Peyer's patch (tissue), 4 donors: ENCODE results near the gene RPS17.

Experiments used
- POLR2A ChIP-seq, 2 donors: fragments of 450-650 bp; IDR thresholded peaks; one replicate each; pipeline ENCODE4 v1.5.1; 2017; ENCODE audit warnings: antibody characterized with exemption in 2 of 2, mild to moderate bottlenecking in 2 of 2, moderate library complexity in 2 of 2
- TF ChIP-seq, protein P1 (sequence below), 6 experiments: fragments of 450-650 bp in 4 of 6; fragments of 200-600 bp in 2 of 6; sonication (generic) in 1 of 6; IDR thresholded peaks; one replicate each; pipeline ENCODE4 v1.5.1; 2017 to 2019; ENCODE audit warnings: antibody characterized with exemption in 6 of 6, mild to moderate bottlenecking in 3 of 6, moderate library complexity in 1 of 6

DNA sequence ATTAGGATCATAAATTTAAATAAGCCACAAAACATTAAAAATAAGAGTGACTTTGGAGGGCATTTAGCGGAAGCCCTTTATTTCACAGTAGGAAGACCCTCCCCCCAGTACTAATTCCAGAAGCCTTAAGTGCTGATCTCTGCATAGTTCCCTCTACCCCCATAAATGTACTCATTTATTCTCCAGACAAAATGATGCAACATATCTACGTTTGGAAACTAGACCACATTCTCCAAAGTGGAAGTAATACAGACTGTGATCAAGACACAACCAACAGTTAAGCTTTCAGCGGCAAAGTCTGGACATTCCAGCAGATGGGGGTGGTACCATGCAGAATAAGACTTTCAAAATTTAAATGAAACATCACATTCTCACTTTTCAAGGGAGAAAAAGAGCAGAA is 44.8 kb upstream of the RPS17 start:
- TF ChIP-seq, protein P1, sequence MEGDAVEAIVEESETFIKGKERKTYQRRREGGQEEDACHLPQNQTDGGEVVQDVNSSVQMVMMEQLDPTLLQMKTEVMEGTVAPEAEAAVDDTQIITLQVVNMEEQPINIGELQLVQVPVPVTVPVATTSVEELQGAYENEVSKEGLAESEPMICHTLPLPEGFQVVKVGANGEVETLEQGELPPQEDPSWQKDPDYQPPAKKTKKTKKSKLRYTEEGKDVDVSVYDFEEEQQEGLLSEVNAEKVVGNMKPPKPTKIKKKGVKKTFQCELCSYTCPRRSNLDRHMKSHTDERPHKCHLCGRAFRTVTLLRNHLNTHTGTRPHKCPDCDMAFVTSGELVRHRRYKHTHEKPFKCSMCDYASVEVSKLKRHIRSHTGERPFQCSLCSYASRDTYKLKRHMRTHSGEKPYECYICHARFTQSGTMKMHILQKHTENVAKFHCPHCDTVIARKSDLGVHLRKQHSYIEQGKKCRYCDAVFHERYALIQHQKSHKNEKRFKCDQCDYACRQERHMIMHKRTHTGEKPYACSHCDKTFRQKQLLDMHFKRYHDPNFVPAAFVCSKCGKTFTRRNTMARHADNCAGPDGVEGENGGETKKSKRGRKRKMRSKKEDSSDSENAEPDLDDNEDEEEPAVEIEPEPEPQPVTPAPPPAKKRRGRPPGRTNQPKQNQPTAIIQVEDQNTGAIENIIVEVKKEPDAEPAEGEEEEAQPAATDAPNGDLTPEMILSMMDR (IDR thresholded peaks at IDR 0.05), result no peak
- TF ChIP-seq POLR2A (IDR thresholded peaks at IDR 0.05), result no peak
